ENCODE measurements around the gene PLXNA2. TPM values are rescaled to one million over a fixed set of nuclear protein-coding genes. Genes with fewer than 3 reads are reported as not detected.
A peak's percentile ranks its signal among the peaks of the same experiment; 100 is the strongest.

The PLXNA2 gene
- total and polyA plus RNA-seq, 2 experiments from 2014 or later: 3.7 to 5.4 TPM

GRCh38 chr1:208224192-208224713 lies 19.9 kb downstream of the PLXNA2 start:
- H3K79me2 ChIP-seq (ENCODE audit: insufficient read depth): peaks cover 77% of the 10 kb centered on the region
- no peak overlapping the region for H3K4me2 ChIP-seq (ENCODE audit: unreplicated experiment)
- H3K27me3 ChIP-seq (replicated peaks; ENCODE audit: insufficient read depth): no peaks in the 10 kb centered on the region
- DNase-seq: no peak
- in situ Hi-C loops (cut with MboI): no loop called here
- no peak overlapping the region for H2AFZ ChIP-seq
- peaks cover 42% of the 10 kb centered on the region for H3K4me1 ChIP-seq (ENCODE audit: insufficient read depth)
- H3K27ac ChIP-seq: no peak overlapping the region
- H3K9me2 ChIP-seq (ENCODE audit: insufficient read depth): no peaks in the 10 kb centered on the region
- H3F3A ChIP-seq (ENCODE audit: insufficient read depth): 0 out of 2 replicates have a peak, but pooled peaks cover 19% of the 10 kb centered on the region
- H3K4me3 ChIP-seq: no peak overlapping the region
- 94 to 95% methylated on average over 10 of the region's 10 CpGs for WGBS, 2 experiments (ENCODE audit: low coverage in 1 of 2, low lambda C conversion rate in 2 of 2, missing lambda C conversion rate in 2 of 2)
- no peaks in the 10 kb centered on the region for H4K20me1 ChIP-seq (ENCODE audit: insufficient read depth)
- H3K36me3 ChIP-seq (ENCODE audit: low read depth): no peaks in the 10 kb centered on the region
- H3K9ac ChIP-seq: no peak overlapping the region
- no peak for TF ChIP-seq EZH2 (IDR thresholded peaks at IDR 0.05; ENCODE audit: insufficient read depth, poor library complexity, severe bottlenecking)
- no peak for TF ChIP-seq EZH2phosphoT487 (IDR thresholded peaks at IDR 0.05; ENCODE audit: insufficient read depth, low read depth)
- H3K9me3 ChIP-seq (ENCODE audit: low read depth): no peaks in the 10 kb centered on the region

DNA sequence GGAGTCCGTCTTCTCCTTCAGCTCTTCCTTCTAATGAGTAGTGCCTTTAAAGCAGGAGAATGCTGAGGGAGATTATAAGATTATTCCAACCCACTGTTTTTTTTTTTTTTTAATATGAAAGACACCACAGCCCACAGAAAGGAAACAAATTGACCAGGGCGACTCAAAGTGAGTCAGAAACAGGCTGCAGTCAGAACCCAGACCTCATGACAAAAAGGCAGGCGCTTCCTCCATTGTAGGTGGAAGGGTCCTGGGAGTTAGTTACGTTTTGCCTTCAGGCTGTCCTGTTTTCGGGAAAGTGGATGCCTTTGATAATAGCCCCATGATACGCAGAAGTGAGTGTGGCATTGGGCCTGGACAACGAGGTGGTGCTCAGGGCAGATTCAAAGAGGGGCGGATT lies 21.0 kb downstream of the PLXNA2 start:
- no peaks in the 10 kb centered on the region for H4K20me1 ChIP-seq (ENCODE audit: insufficient read depth)
- peak; percentile 62 for DNase-seq
- peak overlapping the region; percentile 52 for H3K4me2 ChIP-seq (ENCODE audit: unreplicated experiment)
- H2AFZ ChIP-seq: no peak overlapping the region
- H3K9me2 ChIP-seq (ENCODE audit: insufficient read depth): no peaks in the 10 kb centered on the region
- no peak overlapping the region for H3K9ac ChIP-seq
- 0 out of 2 replicates have a peak, but pooled peaks cover 19% of the 10 kb centered on the region for H3F3A ChIP-seq (ENCODE audit: insufficient read depth)
- in situ Hi-C loops (cut with MboI): no loop called here
- H3K9me3 ChIP-seq (ENCODE audit: low read depth): no peaks in the 10 kb centered on the region
- no peaks in the 10 kb centered on the region for H3K27me3 ChIP-seq (replicated peaks; ENCODE audit: insufficient read depth)
- H3K79me2 ChIP-seq (ENCODE audit: insufficient read depth): peaks cover 68% of the 10 kb centered on the region
- H3K36me3 ChIP-seq (ENCODE audit: low read depth): no peaks in the 10 kb centered on the region
- no peak overlapping the region for H3K27ac ChIP-seq
- WGBS, 2 experiments (ENCODE audit: low coverage in 1 of 2, low lambda C conversion rate in 2 of 2, missing lambda C conversion rate in 2 of 2): 76 to 78% methylated on average over 8 of the region's 8 CpGs
- no peak overlapping the region for H3K4me3 ChIP-seq
- TF ChIP-seq EZH2phosphoT487 (IDR thresholded peaks at IDR 0.05; ENCODE audit: insufficient read depth, low read depth) (no peak), EZH2 (IDR thresholded peaks at IDR 0.05; ENCODE audit: insufficient read depth, poor library complexity, severe bottlenecking) (no peak)
- peaks cover 50% of the 10 kb centered on the region for H3K4me1 ChIP-seq (ENCODE audit: insufficient read depth)

DNA sequence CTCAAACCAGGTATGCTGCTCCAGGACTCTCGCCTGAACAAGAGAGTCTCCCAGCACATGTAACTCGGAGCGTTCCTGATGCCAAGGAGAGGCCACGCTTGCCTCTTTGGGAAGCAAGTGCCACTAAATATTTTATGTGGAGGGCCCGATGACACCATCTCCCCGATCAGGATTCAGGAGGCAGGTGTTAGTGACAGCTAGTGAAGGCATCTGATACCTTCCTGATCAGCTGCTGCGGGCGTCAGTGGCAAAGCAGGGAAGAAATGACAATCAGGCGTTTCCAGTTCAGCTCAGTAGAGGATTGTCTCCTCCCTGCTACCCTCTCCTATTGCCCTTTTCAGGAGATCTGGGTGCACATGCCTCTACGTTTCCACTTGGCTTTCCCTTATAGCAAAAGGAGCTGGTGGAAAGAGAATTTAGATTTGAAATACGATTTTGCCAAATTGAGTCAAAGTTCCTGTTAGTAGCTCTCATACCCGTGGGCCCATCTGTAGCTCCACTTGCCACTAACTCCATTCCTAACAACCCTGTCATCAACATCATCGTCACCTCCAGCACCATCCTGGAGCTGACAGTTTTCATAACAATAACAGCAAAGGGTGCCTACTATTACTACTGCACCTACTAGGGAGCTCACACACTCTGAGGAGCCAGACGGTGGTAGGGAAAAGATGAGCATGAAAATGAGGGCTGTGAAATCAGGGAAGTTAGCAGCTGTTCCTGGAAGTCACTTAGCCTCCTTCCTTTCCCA lies 21.6 kb downstream of the PLXNA2 start:
- peaks cover 50% of the 10 kb centered on the region for H3K4me1 ChIP-seq (ENCODE audit: insufficient read depth)
- H3K4me2 ChIP-seq (ENCODE audit: unreplicated experiment): peak overlapping the region; percentile 52
- H3K79me2 ChIP-seq (ENCODE audit: insufficient read depth): peaks cover 64% of the 10 kb centered on the region

GRCh38 chr1:208221291-208221622 lies 22.9 kb downstream of the PLXNA2 start:
- peak overlapping the region; percentile 10 for H3K4me2 ChIP-seq (ENCODE audit: unreplicated experiment)

More for the DNA sequence above, 21.6 kb downstream of the PLXNA2 start:
- no peaks in the 10 kb centered on the region for H3K9me2 ChIP-seq (ENCODE audit: insufficient read depth)
- H3K4me3 ChIP-seq: no peak overlapping the region
- H4K20me1 ChIP-seq (ENCODE audit: insufficient read depth): no peaks in the 10 kb centered on the region
- H3K27me3 ChIP-seq (replicated peaks; ENCODE audit: insufficient read depth): no peaks in the 10 kb centered on the region
- WGBS, 2 experiments (ENCODE audit: low coverage in 1 of 2, low lambda C conversion rate in 2 of 2, missing lambda C conversion rate in 2 of 2): 80 to 83% methylated on average over 14 of the region's 14 CpGs
- 0 out of 2 replicates have a peak, but pooled peaks cover 19% of the 10 kb centered on the region for H3F3A ChIP-seq (ENCODE audit: insufficient read depth)
- H2AFZ ChIP-seq: no peak overlapping the region
- no peak overlapping the region for H3K9ac ChIP-seq
- H3K9me3 ChIP-seq (ENCODE audit: low read depth): no peaks in the 10 kb centered on the region
- DNase-seq: peak; percentile 32
- no peak overlapping the region for H3K27ac ChIP-seq
- H3K36me3 ChIP-seq (ENCODE audit: low read depth): no peaks in the 10 kb centered on the region
- TF ChIP-seq EZH2phosphoT487 (IDR thresholded peaks at IDR 0.05; ENCODE audit: insufficient read depth, low read depth) (no peak), EZH2 (IDR thresholded peaks at IDR 0.05; ENCODE audit: insufficient read depth, poor library complexity, severe bottlenecking) (no peak)
- in situ Hi-C loops (cut with MboI): no loop called here

More at GRCh38 chr1:208221291-208221622, 22.9 kb downstream of the PLXNA2 start:
- DNase-seq: no peak
- WGBS, 2 experiments (ENCODE audit: low coverage in 1 of 2, low lambda C conversion rate in 2 of 2, missing lambda C conversion rate in 2 of 2): 95 to 100% methylated on average over 1 of the region's 1 CpG
- Histone ChIP-seq H3K9ac (no peak overlapping the region), H3K4me1 (ENCODE audit: insufficient read depth) (peaks cover 54% of the 10 kb centered on the region), H3K27ac (no peak overlapping the region), H3K79me2 (ENCODE audit: insufficient read depth) (peaks cover 52% of the 10 kb centered on the region), H3K36me3 (ENCODE audit: low read depth) (no peaks in the 10 kb centered on the region), H4K20me1 (ENCODE audit: insufficient read depth) (no peaks in the 10 kb centered on the region), H2AFZ (no peak overlapping the region), H3K9me2 (ENCODE audit: insufficient read depth) (no peaks in the 10 kb centered on the region), H3K4me3 (no peak overlapping the region), H3K9me3 (ENCODE audit: low read depth) (no peaks in the 10 kb centered on the region), H3F3A (ENCODE audit: insufficient read depth) (peaks cover 23% of the 10 kb centered on the region; the same call in 1 of the 2 replicates), H3K27me3 (replicated peaks; ENCODE audit: insufficient read depth) (no peaks in the 10 kb centered on the region)
- TF ChIP-seq EZH2 (IDR thresholded peaks at IDR 0.05; ENCODE audit: insufficient read depth, poor library complexity, severe bottlenecking) (no peak), EZH2phosphoT487 (IDR thresholded peaks at IDR 0.05; ENCODE audit: insufficient read depth, low read depth) (no peak)
- in situ Hi-C loops (cut with MboI): no loop called here
